Common myeloid progenitor, CD34-positive (primary cell): ENCODE data around the gene KNDC1.

Experiments
- CTCF ChIA-PET: fragments of 350-600 bp; sonication (Branson Sonifier 250); formaldehyde crosslinking; loops from one replicate; lab custom pipeline; 2021; ENCODE audit warnings: antibody characterized with exemption; lab: Charles Lee
- POLR2A ChIA-PET: fragments of 350-600 bp; sonication (Branson Sonifier 250); formaldehyde crosslinking; loops from one replicate; lab custom pipeline; 2021; ENCODE audit warnings: antibody characterized with exemption; lab: Charles Lee
- DNase-seq, 3 donors: peaks; one replicate each; pipeline versions ENCODE4 v3.0.0 to v3.0.0-alpha.2; 2013
- H3K27ac ChIP-seq, 2 experiments: 1 replicate in 1 of 2; 2 replicates in 1 of 2; pipeline ENCODE4 v1.7.0; 2013; ENCODE audit warnings: inconsistent platforms in 2 of 2, low read length in 2 of 2, mild to moderate bottlenecking in 2 of 2, low read depth in 1 of 2, moderate library complexity in 1 of 2; ENCODE audit not compliant: severe bottlenecking in 2 of 2, insufficient read depth in 1 of 2, poor library complexity in 1 of 2
- H3K27me3 ChIP-seq, 5 experiments: replicated peaks in 2 of 5; 1 replicate in 3 of 5; 2 replicates in 2 of 5; pipeline versions ENCODE4 v1.6.1 to v1.7.0; 2013; ENCODE audit warnings: low read length in 4 of 5, mild to moderate bottlenecking in 2 of 5, moderate library complexity in 2 of 5, inconsistent platforms in 1 of 5; ENCODE audit not compliant: insufficient read depth in 5 of 5, control insufficient read depth in 4 of 5
- H3K36me3 ChIP-seq, 4 experiments: 1 replicate in 2 of 4; 2 replicates in 2 of 4; pipeline versions ENCODE4 v1.6.1 to v1.7.0; 2013; ENCODE audit warnings: low read length in 3 of 4, control low read depth in 1 of 4, mild to moderate bottlenecking in 1 of 4; ENCODE audit not compliant: control insufficient read depth in 4 of 4, insufficient read depth in 4 of 4
- H3K4me1 ChIP-seq, 4 experiments: 1 replicate in 3 of 4; 2 replicates in 1 of 4; pipeline versions ENCODE4 v1.6.1 to v1.7.1; 2013; ENCODE audit warnings: low read length in 3 of 4, mild to moderate bottlenecking in 3 of 4, control low read depth in 1 of 4, inconsistent platforms in 1 of 4, moderate library complexity in 1 of 4; ENCODE audit not compliant: control insufficient read depth in 4 of 4, insufficient read depth in 4 of 4; ENCODE audit errors: control extremely low read depth in 1 of 4
- H3K4me3 ChIP-seq, 7 experiments: 1 replicate in 4 of 7; 2 replicates in 3 of 7; pipeline versions ENCODE4 v1.5.1 to v1.7.0; 2013; ENCODE audit warnings: mild to moderate bottlenecking in 7 of 7, low read length in 6 of 7, moderate library complexity in 6 of 7, inconsistent platforms in 2 of 7, low read depth in 2 of 7, control low read depth in 1 of 7; ENCODE audit not compliant: insufficient read depth in 4 of 7, control insufficient read depth in 1 of 7; ENCODE audit errors: extremely low read depth in 1 of 7
- H3K9me3 ChIP-seq, 5 experiments: 1 replicate in 4 of 5; 2 replicates in 1 of 5; pipeline versions ENCODE4 v1.6.1 to v1.7.1; 2013; ENCODE audit warnings: low read length in 4 of 5, mild to moderate bottlenecking in 2 of 5, inconsistent platforms in 1 of 5, low read depth in 1 of 5, moderate library complexity in 1 of 5; ENCODE audit not compliant: control insufficient read depth in 4 of 5, insufficient read depth in 2 of 5; ENCODE audit errors: control extremely low read depth in 1 of 5
- WGBS: methylation state at CpG from one replicate; pipeline ENCODE4 v1.1.5; 2013; ENCODE audit not compliant: insufficient coverage; 5-methylcytosine and 5-hydroxymethylcytosine counted together

Gene KNDC1

DNA sequence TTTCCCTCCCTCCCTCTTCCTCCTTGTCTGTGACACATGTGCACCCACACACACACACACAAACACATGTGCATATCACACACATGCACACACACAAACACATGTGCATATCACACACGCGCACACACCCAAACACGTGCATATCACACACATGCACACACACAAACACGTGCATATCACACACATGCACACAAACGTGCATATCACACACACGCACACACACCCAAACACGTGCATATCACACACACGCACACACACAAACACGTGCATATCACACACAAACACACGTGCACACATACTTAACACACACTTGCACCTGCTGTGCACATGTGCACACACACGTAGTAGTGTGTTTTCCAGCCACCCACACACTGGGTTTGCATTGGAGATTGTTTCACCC is 29.4 kb upstream of the KNDC1 start:
- Histone ChIP-seq H3K9me3 (no peaks in the 10 kb centered on the region), H3K27ac (no peak overlapping the region), H3K4me1 (no peaks in the 10 kb centered on the region), H3K4me3 (no peak overlapping the region), H3K27me3 (peaks cover 0 to 17% (median 0%) of the 10 kb centered on the region in 5 experiments), H3K36me3 (no peaks in the 10 kb centered on the region)
- POLR2A ChIA-PET, result no interaction called here
- CTCF ChIA-PET, result no interaction called here
- DNase-seq, result no peak
- 86% methylated on average over 11 of the region's 11 CpGs for WGBS

DNA sequence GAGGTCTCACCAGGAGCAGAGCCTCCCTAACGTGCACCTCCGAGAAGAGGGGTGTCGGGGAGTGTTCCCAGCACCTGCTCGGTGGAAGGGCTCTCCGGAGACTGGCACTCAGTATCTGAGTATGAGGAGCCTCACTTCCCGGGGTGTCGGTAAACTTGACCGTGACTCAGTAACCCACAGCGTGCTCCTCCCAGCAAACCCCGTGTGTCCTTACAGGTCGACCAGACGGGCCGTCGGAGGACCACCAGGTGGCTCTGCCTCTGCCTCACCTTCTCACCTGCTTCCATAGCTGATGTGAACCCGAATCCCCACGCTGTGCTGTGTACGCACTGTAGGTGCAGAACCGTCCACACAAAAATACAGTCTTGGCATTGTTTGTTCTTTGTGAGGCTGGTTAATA is 29.0 kb upstream of the KNDC1 start:
- ChIA-PET CTCF (no interaction called here), POLR2A (no interaction called here)
- DNase-seq, result no peak
- 83% methylated on average over 15 of the region's 18 CpGs for WGBS
- no peaks in the 10 kb centered on the region for H3K36me3 ChIP-seq
- H3K9me3 ChIP-seq, result no peaks in the 10 kb centered on the region
- peaks cover 0 to 12% (median 0%) of the 10 kb centered on the region in 5 experiments for H3K27me3 ChIP-seq
- H3K27ac ChIP-seq, result no peak overlapping the region
- H3K4me1 ChIP-seq, result no peaks in the 10 kb centered on the region
- no peak overlapping the region for H3K4me3 ChIP-seq

DNA sequence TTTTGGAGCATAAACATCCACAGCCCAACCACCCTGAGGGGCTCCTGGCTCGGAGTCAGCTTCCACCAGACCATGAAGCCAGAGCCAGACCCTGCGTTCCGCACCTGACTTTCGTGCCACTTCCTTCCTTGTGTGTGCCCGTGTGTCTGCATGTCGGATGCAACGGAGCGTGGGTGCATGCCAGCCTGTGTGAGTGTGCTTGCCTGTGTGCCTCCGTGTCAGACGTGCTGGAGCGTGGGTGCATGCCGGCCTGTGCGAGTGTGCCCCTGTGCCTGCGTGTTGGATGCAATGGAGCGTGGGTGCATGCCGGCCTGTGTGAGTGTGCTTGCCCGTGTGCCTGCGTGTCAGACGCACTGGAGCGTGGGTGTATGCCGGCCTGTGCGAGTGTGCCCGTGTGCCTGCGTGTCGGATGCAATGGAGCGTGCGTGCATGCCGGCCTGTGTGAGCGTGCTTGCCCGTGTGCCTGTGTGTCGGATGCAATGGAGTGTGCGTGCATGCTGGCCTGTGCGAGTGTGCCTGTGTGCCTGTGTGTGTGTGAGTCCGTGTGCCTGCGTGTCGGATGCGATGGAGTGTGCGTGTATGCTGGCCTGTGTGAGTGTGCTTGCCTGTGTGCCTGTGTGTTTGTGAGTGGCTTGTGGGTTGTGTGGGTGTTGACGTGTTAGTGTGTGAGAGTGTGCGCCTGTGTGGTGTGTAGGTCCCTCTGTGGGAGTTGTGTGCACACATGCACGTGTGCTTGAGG is 28.1 kb upstream of the KNDC1 start:
- no peak for DNase-seq
- no peaks in the 10 kb centered on the region for H3K9me3 ChIP-seq
- ChIA-PET POLR2A (no interaction called here), CTCF (no interaction called here)
- no peaks in the 10 kb centered on the region for H3K36me3 ChIP-seq
- 86% methylated on average over 38 of the region's 41 CpGs for WGBS
- no peak overlapping the region for H3K4me3 ChIP-seq
- no peak overlapping the region for H3K27ac ChIP-seq
- H3K4me1 ChIP-seq, result no peaks in the 10 kb centered on the region
- peaks cover 0 to 10% (median 0%) of the 10 kb centered on the region in 5 experiments for H3K27me3 ChIP-seq

DNA sequence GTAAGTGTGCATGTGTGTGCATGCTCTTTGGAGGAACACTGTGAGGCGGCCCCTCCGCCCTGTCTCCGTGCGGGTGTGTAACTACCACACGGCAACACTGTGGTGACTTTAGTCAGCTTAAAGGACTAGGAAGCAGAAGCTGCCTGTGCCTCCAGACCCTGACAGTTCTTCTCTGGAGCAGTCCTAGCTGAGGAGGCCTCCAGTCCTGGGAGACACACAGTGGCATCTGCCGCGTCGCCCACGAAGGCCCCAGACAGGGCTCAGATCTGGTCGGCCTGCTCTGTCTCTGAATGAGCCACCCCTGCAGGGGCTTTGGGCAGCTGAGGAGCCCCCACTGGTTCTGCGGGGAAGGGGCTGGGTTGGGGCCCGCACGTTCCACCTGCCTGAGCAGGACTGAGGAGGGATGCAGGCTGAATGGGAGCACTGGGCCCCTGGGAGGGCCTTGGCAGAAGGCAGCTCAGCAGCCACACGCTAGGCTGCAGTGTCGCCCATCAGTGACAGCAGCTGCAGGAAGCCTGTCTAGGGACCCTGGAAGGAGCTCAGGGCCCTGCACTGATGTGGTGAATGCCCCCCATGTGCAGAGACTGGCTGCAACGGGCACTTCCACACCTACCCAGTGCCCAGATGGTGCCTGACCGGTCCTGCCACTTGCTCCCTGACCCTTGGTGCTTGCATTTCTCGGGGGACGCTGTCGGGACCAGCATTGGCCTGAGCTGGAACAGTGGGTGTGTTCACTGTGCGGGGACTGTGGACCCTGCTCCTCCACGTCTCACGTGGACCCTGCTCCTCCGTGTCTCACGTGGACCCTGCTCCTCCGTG is 27.3 kb upstream of the KNDC1 start:
- CTCF ChIA-PET, result no interaction called here
- 93% methylated on average over 24 of the region's 26 CpGs for WGBS
- no peaks in the 10 kb centered on the region for H3K9me3 ChIP-seq
- no peaks in the 10 kb centered on the region for H3K36me3 ChIP-seq
- DNase-seq, result no peak
- no peak overlapping the region for H3K4me3 ChIP-seq
- POLR2A ChIA-PET, result no interaction called here
- H3K4me1 ChIP-seq, result no peaks in the 10 kb centered on the region
- H3K27me3 ChIP-seq, result peaks cover 0 to 10% (median 0%) of the 10 kb centered on the region in 5 experiments
- no peak overlapping the region for H3K27ac ChIP-seq

DNA sequence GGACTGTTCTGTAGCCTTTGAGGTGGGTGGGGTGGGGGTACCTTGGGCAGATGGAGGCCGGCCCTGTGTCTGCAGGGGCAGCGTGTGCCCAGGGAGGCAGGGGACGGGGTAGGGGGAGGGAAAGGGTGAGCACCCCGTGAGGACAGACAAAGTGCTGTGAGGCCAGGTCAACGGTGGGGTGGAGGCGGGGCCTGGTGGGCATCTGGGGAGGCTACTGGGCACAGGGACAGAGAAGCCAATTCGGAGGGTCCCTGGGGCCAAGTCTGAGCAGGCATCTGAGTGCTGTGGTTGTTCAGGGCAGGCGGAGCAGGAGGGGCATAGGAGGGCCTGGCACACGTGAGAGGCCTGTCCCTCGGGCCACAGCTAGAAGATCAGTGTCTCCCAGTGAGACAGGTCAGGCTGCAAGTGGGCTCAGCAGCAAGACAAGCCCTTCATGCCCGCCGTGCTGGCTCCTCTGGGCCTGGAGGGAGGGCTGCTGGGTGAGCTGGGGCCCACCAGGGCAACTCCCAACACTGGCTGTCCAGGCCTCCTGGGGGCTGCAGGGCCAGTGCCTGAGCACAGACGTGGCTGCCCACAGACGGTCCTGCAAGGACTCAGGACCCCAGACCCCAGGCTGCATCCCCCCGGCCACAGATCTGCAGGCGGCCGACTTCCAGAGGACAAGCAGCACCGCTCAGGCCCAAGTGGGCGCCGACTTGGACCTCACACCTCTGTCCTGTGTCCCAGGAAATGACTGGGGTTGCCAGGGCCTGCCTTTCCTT is 26.4 kb upstream of the KNDC1 start:
- DNase-seq, result no peak
- POLR2A ChIA-PET, result no interaction called here
- H3K4me3 ChIP-seq, result no peak overlapping the region
- H3K27ac ChIP-seq, result no peak overlapping the region
- CTCF ChIA-PET, result no interaction called here
- 95% methylated on average over 17 of the region's 20 CpGs for WGBS
- no peaks in the 10 kb centered on the region for H3K9me3 ChIP-seq
- H3K27me3 ChIP-seq, result peaks cover 0 to 7% (median 0%) of the 10 kb centered on the region in 5 experiments
- no peaks in the 10 kb centered on the region for H3K4me1 ChIP-seq
- no peaks in the 10 kb centered on the region for H3K36me3 ChIP-seq

DNA sequence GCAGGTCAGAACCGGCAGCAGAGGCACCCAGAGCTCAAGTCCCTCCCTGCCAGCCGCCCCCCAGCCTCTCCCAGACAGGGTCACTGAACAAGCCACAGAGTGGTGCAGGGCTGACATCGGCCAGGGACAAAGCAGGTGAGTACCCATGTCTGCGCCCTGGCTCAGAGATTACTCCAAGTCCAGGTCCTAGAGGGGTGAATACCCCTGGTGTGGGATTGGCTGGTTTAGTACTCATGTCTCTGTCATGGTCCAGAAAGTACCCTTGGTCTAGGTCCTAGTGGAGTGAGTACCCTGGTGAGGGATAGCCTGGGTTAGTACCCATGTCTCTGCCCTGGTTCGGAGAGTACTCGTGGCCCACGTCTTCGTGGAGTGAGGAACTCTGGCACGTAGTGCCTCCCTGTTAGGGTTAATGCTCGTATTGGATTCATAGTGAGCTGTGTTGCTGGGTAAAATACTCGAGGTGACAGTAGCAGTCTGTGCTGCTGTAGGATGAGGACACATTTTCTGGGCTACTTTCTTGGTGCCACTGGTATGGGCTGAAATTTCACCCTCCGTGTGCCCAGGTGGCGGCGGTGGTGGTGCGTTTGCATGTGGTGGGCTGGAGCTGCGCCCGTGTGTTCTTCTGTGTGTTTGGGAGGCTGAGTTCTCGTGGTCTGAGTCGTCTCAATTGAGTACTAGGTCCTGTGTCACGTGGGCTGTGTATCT is 25.5 kb upstream of the KNDC1 start:
- Histone ChIP-seq H3K4me3 (no peak overlapping the region), H3K4me1 (peaks cover 0 to 1% (median under 1%) of the 10 kb centered on the region in 4 experiments), H3K27ac (no peak overlapping the region), H3K9me3 (no peaks in the 10 kb centered on the region), H3K36me3 (no peaks in the 10 kb centered on the region), H3K27me3 (no peaks in the 10 kb centered on the region)
- CTCF ChIA-PET, result interaction anchor here (1.2 kb wide), 1 partner anchor 9 kb away, joined by 7 read pairs; no protein-coding TSS in a partner anchor
- WGBS, result 86% methylated on average over 15 of the region's 20 CpGs
- no peak for DNase-seq
- POLR2A ChIA-PET, result interaction anchor here (0.5 kb wide), 1 partner anchor 110 kb away, joined by 4 read pairs; no protein-coding TSS in a partner anchor
